PC-3 (cell line): ENCODE measurements around the gene PCMT1. TPM values are rescaled to one million over a fixed set of nuclear protein-coding genes. Genes with fewer than 3 reads are reported as not detected.

Experiments used
- ATAC-seq: fragments of 200-7000 bp; cut with Tn5 transposase; 2 replicates; pipeline ENCODE4 v1.9.1; 2020; ENCODE audit warnings: mild to moderate bottlenecking, moderate library complexity
- BruUV-seq: library from RNA; stranded (reverse); fragments of 400-500 nt; replicated peaks from 2 replicates; lab custom pipeline; 2021; lab: Mats Ljungman, UMichigan
- CTCF ChIA-PET: fragments of 300-600 bp; sonication (Branson Sonifier 250); formaldehyde crosslinking; loops from one replicate; lab custom pipeline; 2022; ENCODE audit warnings: antibody characterized with exemption; lab: Charles Lee
- POLR2A ChIA-PET: fragments of 300-600 bp; sonication (Branson Sonifier 250); formaldehyde crosslinking; loops from one replicate; lab custom pipeline; 2022; ENCODE audit warnings: antibody characterized with exemption; ENCODE audit not compliant: unreplicated experiment; lab: Charles Lee
- DNase-seq: peaks from one replicate; pipeline ENCODE4 v3.0.0-alpha.2; 2015
- H2AFZ ChIP-seq: fragments of 300-600 bp; sonication (generic); 2 replicates; pipeline ENCODE4 v1.6.0; 2016; ENCODE audit warnings: antibody characterized with exemption, low read length
- H3F3A ChIP-seq: fragments of 300-600 bp; sonication (generic); one replicate; pipeline ENCODE4 v1.6.0; 2017; ENCODE audit warnings: antibody characterized with exemption, low read length, control low read depth, mild to moderate bottlenecking; ENCODE audit not compliant: unreplicated experiment
- H3K27ac ChIP-seq: fragments of 300-600 bp; sonication (generic); 2 replicates; pipeline ENCODE4 v1.5.1; 2016; ENCODE audit warnings: mild to moderate bottlenecking, low read length
- H3K27me3 ChIP-seq: fragments of 300-600 bp; sonication (generic); 2 replicates; pipeline ENCODE4 v1.6.1; 2016; ENCODE audit warnings: low read length, mixed read lengths
- H3K36me3 ChIP-seq: fragments of 300-600 bp; sonication (generic); 2 replicates; pipeline ENCODE4 v1.6.1; 2016; ENCODE audit warnings: low read depth, mixed run types, low read length, mixed read lengths
- H3K4me1 ChIP-seq: fragments of 300-600 bp; sonication (generic); 2 replicates; pipeline ENCODE4 v1.5.1; 2016; ENCODE audit warnings: low read length; ENCODE audit not compliant: insufficient read depth
- H3K4me2 ChIP-seq: fragments of 300-600 bp; sonication (generic); 2 replicates; pipeline ENCODE4 v1.6.0; 2016; ENCODE audit warnings: low read length
- H3K4me3 ChIP-seq: fragments of 300-600 bp; sonication (generic); 2 replicates; pipeline ENCODE4 v1.5.1; 2016; ENCODE audit warnings: mild to moderate bottlenecking, low read length, mixed read lengths
- H3K79me2 ChIP-seq: fragments of 300-600 bp; sonication (generic); 2 replicates; pipeline ENCODE4 v1.6.1; 2017; ENCODE audit warnings: low read length, mixed read lengths
- H3K9ac ChIP-seq: fragments of 300-600 bp; sonication (generic); 2 replicates; pipeline ENCODE4 v1.6.0; 2016; ENCODE audit warnings: mild to moderate bottlenecking, low read length
- H3K9me2 ChIP-seq: fragments of 300-600 bp; sonication (generic); replicated peaks from 2 replicates; pipeline ENCODE4 v1.6.1; 2016; ENCODE audit warnings: mixed run types, low read length, mixed read lengths
- H3K9me3 ChIP-seq: fragments of 300-600 bp; sonication (generic); 2 replicates; pipeline ENCODE4 v1.6.1; 2016; ENCODE audit warnings: low read length, mixed read lengths
- H4K20me1 ChIP-seq: fragments of 300-600 bp; sonication (generic); 2 replicates; pipeline ENCODE4 v1.6.1; 2016; ENCODE audit warnings: low read length, mixed read lengths
- CTCF ChIP-seq: fragments of 300-600 bp; sonication (generic); conservative IDR thresholded peaks from 2 replicates; pipeline ENCODE4 v1.5.1; 2017; ENCODE audit warnings: antibody characterized with exemption, low read depth, mild to moderate bottlenecking, low read length
- EZH2 ChIP-seq: fragments of 300-600 bp; sonication (generic); IDR thresholded peaks from one replicate; pipeline ENCODE4 v1.6.1; 2017; ENCODE audit warnings: antibody characterized with exemption, mild to moderate bottlenecking, low read length; ENCODE audit not compliant: unreplicated experiment
- EZH2phosphoT487 ChIP-seq: fragments of 300-600 bp; sonication (generic); IDR thresholded peaks from 2 replicates; pipeline ENCODE4 v1.6.1; 2018; ENCODE audit warnings: mild to moderate bottlenecking, antibody characterized with exemption, low read length, borderline replicate concordance
- intact Hi-C: fragments of 100-400 bp; cut with micrococcal nuclease; formaldehyde crosslinking; loops from 2 replicates; pipeline ENCODE4 v1.9.0; 2023
- total RNA-seq: library from RNA; depleted of rRNA; stranded (reverse); fragments of >200 nt; gene quantifications from 2 replicates; pipeline ENCODE4 v1.2.3, GENCODE V29; 2014

Gene PCMT1
- total RNA-seq, 1 experiment from 2014 or later, result 122 TPM

- no peak overlapping the region for H3K27ac ChIP-seq
- TF ChIP-seq EZH2phosphoT487, result no peak
- no peak for DNase-seq
- H3K4me1 ChIP-seq, result peaks cover 8% of the 10 kb centered on the region
- H3K9me3 ChIP-seq, result no peaks in the 10 kb centered on the region
- H3F3A ChIP-seq, result peaks cover 3% of the 10 kb centered on the region
- ChIA-PET CTCF (no interaction called here), POLR2A (no interaction called here)
- no peaks in the 10 kb centered on the region for H3K79me2 ChIP-seq
- no peaks in the 10 kb centered on the region for H3K27me3 ChIP-seq
- intact Hi-C loops, result loop anchor here (1.0 kb wide), 2 partner anchors 32 to 93 kb away; no protein-coding TSS in a partner anchor
- no peaks in the 10 kb centered on the region for H3K9me2 ChIP-seq
- no peak for ATAC-seq
- no peak overlapping the region for H3K4me2 ChIP-seq
- no peak overlapping the region for H3K4me3 ChIP-seq
- no peak overlapping the region for H3K9ac ChIP-seq
- no TSS peak for BruUV-seq
- no peak overlapping the region for H2AFZ ChIP-seq
- H4K20me1 ChIP-seq, result no peaks in the 10 kb centered on the region
- no peaks in the 10 kb centered on the region for H3K36me3 ChIP-seq
These were observed 84.1 kb downstream of the PCMT1 start for GRCh38 chr6:149833651-149834050.

GRCh38 chr6:149834513-149835481, 85.3 kb downstream of the PCMT1 start:
- Histone ChIP-seq H3K9me3 (no peaks in the 10 kb centered on the region), H3K27me3 (no peaks in the 10 kb centered on the region), H3K4me3 (no peak overlapping the region), H3K9ac (no peak overlapping the region), H3K27ac (peak overlapping the region; percentile 31), H3K4me2 (no peak overlapping the region), H3K79me2 (no peaks in the 10 kb centered on the region), H3K9me2 (no peaks in the 10 kb centered on the region), H3F3A (peaks cover 3% of the 10 kb centered on the region), H3K36me3 (no peaks in the 10 kb centered on the region), H3K4me1 (peaks cover 17% of the 10 kb centered on the region), H2AFZ (no peak overlapping the region), H4K20me1 (no peaks in the 10 kb centered on the region)
- no TSS peak for BruUV-seq
- DNase-seq (peak; percentile 79), ATAC-seq (peak; percentile 83)
- intact Hi-C loops, result loop anchor here (1.0 kb wide), 2 partner anchors 31 to 92 kb away; no protein-coding TSS in a partner anchor
- ChIA-PET CTCF (interaction anchor here (0.5 to 0.7 kb wide), 2 partner anchors 13 to 1341 kb away, joined by 3 read pairs; no protein-coding TSS in a partner anchor), POLR2A (no interaction called here)
- peak; percentile 93 for TF ChIP-seq CTCF
- no peak for TF ChIP-seq EZH2

GRCh38 chr6:149840345-149841075, 91.0 kb downstream of the PCMT1 start:
- no peaks in the 10 kb centered on the region for H4K20me1 ChIP-seq
- peak; percentile 83 for DNase-seq
- peak; percentile 84 for ATAC-seq
- no TSS peak for BruUV-seq
- H3K79me2 ChIP-seq, result peaks cover 9% of the 10 kb centered on the region; the same call in 1 of the 2 replicates
- peaks cover 53% of the 10 kb centered on the region for H3K4me1 ChIP-seq
- no peaks in the 10 kb centered on the region for H3K9me3 ChIP-seq
- CTCF ChIA-PET, result interaction anchor here (0.6 to 1.6 kb wide), 6 partner anchors 12 to 126 kb away, joined by 3 to 6 read pairs (median 4); partner anchors contain the start of genes LRP11 and RAET1E
- POLR2A ChIA-PET, result interaction anchor here (0.6 to 0.7 kb wide), 3 partner anchors 16 to 170 kb away, joined by 5 to 6 read pairs (median 5); no protein-coding TSS in a partner anchor
- peak; percentile 85 for TF ChIP-seq CTCF
- TF ChIP-seq EZH2, result no peak
- H3K9ac ChIP-seq, result no peak overlapping the region
- H3K36me3 ChIP-seq, result no peaks in the 10 kb centered on the region
- H3K4me3 ChIP-seq, result peak overlapping the region; percentile 16; the same call in 1 of the 2 replicates
- H3K27ac ChIP-seq, result peak overlapping the region; percentile 54
- H3K4me2 ChIP-seq, result peak overlapping the region; percentile 63
- H3F3A ChIP-seq, result no peaks in the 10 kb centered on the region
- intact Hi-C loops, result loop anchor here (1.0 kb wide), 1 partner anchor 25 kb away; no protein-coding TSS in a partner anchor
- H3K9me2 ChIP-seq, result no peaks in the 10 kb centered on the region
- no peaks in the 10 kb centered on the region for H3K27me3 ChIP-seq
- no peak overlapping the region for H2AFZ ChIP-seq
